IMR-90 (cell line): ENCODE results near the gene SH3RF2. TPM values are rescaled to one million over a fixed set of nuclear protein-coding genes. Genes with fewer than 3 reads are reported as not detected.

Experiments
- ATAC-seq: fragments of 200-7000 bp; cut with Tn5 transposase; 2 replicates; pipeline ENCODE4 v1.9.1; 2020; ENCODE audit warnings: low read depth, mild to moderate bottlenecking, moderate library complexity
- BruUV-seq: library from RNA; stranded (reverse); fragments of 400-500 nt; replicated peaks from 2 replicates; lab custom pipeline; 2021; lab: Mats Ljungman, UMichigan
- CTCF ChIA-PET: fragments of 300-600 bp; formaldehyde crosslinking; extraction: SDS; loops from one replicate; lab custom pipeline; 2021; ENCODE audit warnings: antibody characterized with exemption; lab: Yijun Ruan, JAX
- POLR2A ChIA-PET: fragments of 300-600 bp; sonication (Branson Sonifier 250); formaldehyde crosslinking; loops from one replicate; lab custom pipeline; 2022; ENCODE audit warnings: antibody characterized with exemption; ENCODE audit not compliant: unreplicated experiment; lab: Charles Lee
- DNase-seq: peaks from one replicate; pipeline ENCODE4 v3.0.0; 2013
- H2AFZ ChIP-seq: replicated peaks from 2 replicates; pipeline ENCODE3; 2013; ENCODE audit warnings: low read length, mild to moderate bottlenecking; ENCODE audit not compliant: poor library complexity
- H2AK5ac ChIP-seq: 2 replicates; pipeline ENCODE4 v1.6.1; 2013; ENCODE audit warnings: low read depth, low read length, inconsistent platforms
- H2AK9ac ChIP-seq: replicated peaks from 2 replicates; pipeline ENCODE3; 2013; ENCODE audit warnings: mild to moderate bottlenecking, low read depth, low read length, moderate library complexity; ENCODE audit not compliant: poor library complexity
- H2BK120ac ChIP-seq: 2 replicates; pipeline ENCODE4 v1.6.1; 2013; ENCODE audit warnings: low read depth, low read length, inconsistent platforms
- H2BK15ac ChIP-seq: 3 replicates; pipeline ENCODE4 v1.6.1; 2013; ENCODE audit warnings: low read depth, low read length, inconsistent platforms
- H2BK20ac ChIP-seq: 2 replicates; pipeline ENCODE4 v1.6.1; 2013; ENCODE audit warnings: low read depth, mild to moderate bottlenecking, inconsistent platforms, low read length, moderate library complexity
- H2BK5ac ChIP-seq: 2 replicates; pipeline ENCODE4 v1.6.1; 2013; ENCODE audit warnings: mild to moderate bottlenecking, low read depth, low read length, inconsistent platforms; ENCODE audit not compliant: poor library complexity, severe bottlenecking
- H3K14ac ChIP-seq: replicated peaks from 2 replicates; pipeline ENCODE4 v1.6.1; 2013; ENCODE audit warnings: low read depth, low read length, inconsistent platforms
- H3K18ac ChIP-seq: 2 replicates; pipeline ENCODE4 v1.6.1; 2013; ENCODE audit warnings: low read depth, low read length, control low read depth
- H3K23ac ChIP-seq: 2 replicates; pipeline ENCODE4 v1.6.1; 2013; ENCODE audit warnings: low read depth, low read length, inconsistent platforms
- H3K27ac ChIP-seq: 2 replicates; pipeline ENCODE4 v1.5.1; 2013; ENCODE audit warnings: mild to moderate bottlenecking, control low read depth, low read length; ENCODE audit not compliant: insufficient read depth
- H3K27me3 ChIP-seq: 2 replicates; pipeline ENCODE4 v1.6.1; 2013; ENCODE audit warnings: low read length; ENCODE audit not compliant: control insufficient read depth, insufficient read depth
- H3K36me3 ChIP-seq: 2 replicates; pipeline ENCODE4 v1.6.1; 2013; ENCODE audit warnings: low read length, mixed read lengths; ENCODE audit not compliant: control insufficient read depth, insufficient read depth
- H3K4ac ChIP-seq: 2 replicates; pipeline ENCODE4 v1.6.1; 2013; ENCODE audit warnings: low read depth, low read length, inconsistent platforms
- H3K4me1 ChIP-seq: 2 replicates; pipeline ENCODE4 v1.6.1; 2013; ENCODE audit warnings: low read length, mixed read lengths; ENCODE audit not compliant: control insufficient read depth, insufficient read depth
- H3K4me2 ChIP-seq: 2 replicates; pipeline ENCODE4 v1.6.1; 2013; ENCODE audit warnings: low read depth, mild to moderate bottlenecking, control low read depth, low read length, moderate library complexity
- H3K4me3 ChIP-seq: 2 replicates; pipeline ENCODE4 v1.5.1; 2013; ENCODE audit warnings: low read depth, mild to moderate bottlenecking, control low read depth, low read length, moderate library complexity; ENCODE audit not compliant: insufficient read depth
- H3K56ac ChIP-seq: 2 replicates; pipeline ENCODE4 v1.6.1; 2013; ENCODE audit warnings: low read length, inconsistent platforms; ENCODE audit not compliant: insufficient read depth; ENCODE audit errors: extremely low read depth
- H3K79me1 ChIP-seq, 2 experiments: 2 replicates each; pipeline ENCODE4 v1.6.1; 2013; ENCODE audit warnings: low read length in 2 of 2, inconsistent platforms in 1 of 2, low read depth in 1 of 2
- H3K9ac ChIP-seq: 2 replicates; pipeline ENCODE4 v1.6.1; 2013; ENCODE audit warnings: low read depth, low read length, control low read depth
- H3K9me1 ChIP-seq: 2 replicates; pipeline ENCODE4 v1.6.1; 2013; ENCODE audit warnings: low read length, inconsistent platforms; ENCODE audit not compliant: insufficient read depth
- H3K9me3 ChIP-seq: 2 replicates; pipeline ENCODE4 v1.6.1; 2013; ENCODE audit warnings: low read length; ENCODE audit not compliant: control insufficient read depth, insufficient read depth
- H4K20me1 ChIP-seq: 2 replicates; pipeline ENCODE4 v1.6.1; 2013; ENCODE audit warnings: low read length, inconsistent platforms; ENCODE audit not compliant: insufficient read depth
- H4K5ac ChIP-seq: 2 replicates; pipeline ENCODE4 v1.6.1; 2013; ENCODE audit warnings: mild to moderate bottlenecking, low read depth, low read length, control low read depth
- H4K8ac ChIP-seq, 2 experiments: 2 replicates each; pipeline ENCODE4 v1.6.1; 2013; ENCODE audit warnings: low read depth in 2 of 2, low read length in 2 of 2, control low read depth in 1 of 2, inconsistent platforms in 1 of 2
- H4K91ac ChIP-seq: 2 replicates; pipeline ENCODE4 v1.6.1; 2013; ENCODE audit warnings: low read depth, low read length, inconsistent platforms; ENCODE audit not compliant: insufficient read depth
- BHLHE40 ChIP-seq: fragments of 150-350 bp; IDR thresholded peaks from 2 replicates; pipeline ENCODE4 v1.6.1; 2016; ENCODE audit warnings: mild to moderate bottlenecking, low read depth, low read length
- CEBPB ChIP-seq: IDR thresholded peaks from 2 replicates; pipeline ENCODE4 v1.6.1; 2012; ENCODE audit warnings: low read depth, low read length, improper control_type of control experiment
- CTCF ChIP-seq: conservative IDR thresholded peaks from 2 replicates; pipeline ENCODE4 v1.5.1; 2012; ENCODE audit warnings: mild to moderate bottlenecking, low read depth, low read length, improper control_type of control experiment
- FOS ChIP-seq: fragments of 150-350 bp; IDR thresholded peaks from 2 replicates; pipeline ENCODE4 v1.6.1; 2016; ENCODE audit warnings: low read depth, low read length
- MAFK ChIP-seq: IDR thresholded peaks from 2 replicates; pipeline ENCODE4 v1.6.1; 2012; ENCODE audit warnings: low read depth, low read length, improper control_type of control experiment
- MAZ ChIP-seq: IDR thresholded peaks from 2 replicates; pipeline ENCODE4 v1.6.1; 2012; ENCODE audit warnings: low read depth, mild to moderate bottlenecking, low read length, improper control_type of control experiment, moderate library complexity, borderline replicate concordance
- MXI1 ChIP-seq: IDR thresholded peaks from 2 replicates; pipeline ENCODE4 v1.6.1; 2012; ENCODE audit warnings: low read depth, mild to moderate bottlenecking, low read length, moderate library complexity, borderline replicate concordance
- WGBS, 2 experiments: methylation state at CpG; one replicate each; pipeline versions ENCODE4 v1.1.5 to v1.1.7; 2013; ENCODE audit warnings: missing lambda C conversion rate in 2 of 2; ENCODE audit not compliant: insufficient read length in 1 of 2; ENCODE audit errors: extremely low coverage in 2 of 2; 5-methylcytosine and 5-hydroxymethylcytosine counted together
- dilution Hi-C: fragments of 300-500 bp; cut with HindIII; formaldehyde crosslinking; loops from one replicate; pipeline ENCODE4 v1.14.3; 2018; ENCODE audit warnings: low sequenced_read_pairs; ENCODE audit not compliant: unreplicated experiment
- in situ Hi-C: fragments of 300-500 bp; cut with MboI; formaldehyde crosslinking; loops from 3 replicates; pipeline ENCODE4 v1.14.3; 2019; ENCODE audit warnings: low sequenced_read_pairs, inconsistent platforms, mixed read lengths
- intact Hi-C: fragments of 100-400 bp; cut with micrococcal nuclease; formaldehyde crosslinking; loops from 2 replicates; pipeline ENCODE4 v1.10.0; 2022
- polyA plus RNA-seq, 3 experiments: library from polyadenylated mRNA; depleted of rRNA; stranded (reverse); fragments of >200 nt; gene quantifications; 2 replicates each; pipeline ENCODE4 v1.2.3, GENCODE V29; 2012; ENCODE audit warnings: low replicate concordance in 1 of 3
- total RNA-seq: library from RNA; depleted of rRNA; stranded (reverse); fragments of >200 nt; gene quantifications from 2 replicates; pipeline ENCODE4 v1.2.3, GENCODE V29; 2012

Gene SH3RF2
- total and polyA plus RNA-seq, 2 of the 4 experiments (the other 2 are of a cell fraction), result 1.3 to 1.7 TPM

- Histone ChIP-seq H2AFZ (no peak overlapping the region), H2BK15ac (no peak overlapping the region), H3K9me3 (no peaks in the 10 kb centered on the region), H3K9ac (no peak overlapping the region), H2BK20ac (no peak overlapping the region), H3K79me1 (no peaks in the 10 kb centered on the region), H3K4ac (no peak overlapping the region), H4K20me1 (no peaks in the 10 kb centered on the region), H2BK120ac (no peak overlapping the region), H4K5ac (no peak overlapping the region), H3K14ac (no peak overlapping the region), H3K36me3 (no peaks in the 10 kb centered on the region), H3K27me3 (peaks cover 11% of the 10 kb centered on the region), H2AK5ac (no peak overlapping the region), H3K23ac (no peak overlapping the region), H3K18ac (no peak overlapping the region), H2AK9ac (no peak overlapping the region), H2BK5ac (no peak overlapping the region), H3K27ac (no peak overlapping the region), H3K4me1 (no peaks in the 10 kb centered on the region), H3K4me2 (no peak overlapping the region), H3K9me1 (0 out of 2 replicates have a peak, but pooled peaks cover 3% of the 10 kb centered on the region), H4K91ac (no peak overlapping the region), H4K8ac (no peak overlapping the region), H3K56ac (no peak overlapping the region), H3K4me3 (no peak overlapping the region)
- ATAC-seq (no peak), DNase-seq (no peak)
- CTCF ChIA-PET, result interaction anchor here (0.6 to 2.0 kb wide), 2 partner anchors 19 to 20 kb away, joined by 3 to 10 read pairs; no protein-coding TSS in a partner anchor
- in situ Hi-C loops, result no loop called here
- BruUV-seq, result no TSS peak
- POLR2A ChIA-PET, result interaction anchor here (0.7 kb wide), 1 partner anchor 1718 kb away, joined by 4 read pairs; no protein-coding TSS in a partner anchor
- no CpG with 5 or more reads among the region's 1 CpG for WGBS, 2 experiments
- TF ChIP-seq MAFK, result no peak
- no peak for TF ChIP-seq MAZ
- TF ChIP-seq FOS, result no peak
- TF ChIP-seq MXI1, result no peak
- TF ChIP-seq CTCF, result no peak
- no peak for TF ChIP-seq BHLHE40
- TF ChIP-seq CEBPB, result no peak
- dilution Hi-C loops, result no loop called here
- intact Hi-C loops, result no loop called here
Observed at GRCh38 chr5:145906401-145906800, 30.0 kb upstream of the SH3RF2 start.
